HCT116 (cell line): ENCODE data around the gene SF3B4. TPM values are rescaled to one million over a fixed set of nuclear protein-coding genes. Genes with fewer than 3 reads are reported as not detected.
A peak's percentile ranks its signal among the peaks of the same experiment; 100 is the strongest.

Source experiments
- ATAC-seq: fragments of 200-7000 bp; cut with Tn5 transposase; 2 replicates; pipeline ENCODE4 v1.9.1; 2020; ENCODE audit warnings: mild to moderate bottlenecking, moderate library complexity
- BruUV-seq: library from RNA; stranded (reverse); fragments of 400-500 nt; replicated peaks from 2 replicates; lab custom pipeline; 2021; lab: Mats Ljungman, UMichigan
- CTCF ChIA-PET: fragments of 300-600 bp; sonication (Branson Sonifier 250); formaldehyde crosslinking; loops from one replicate; lab custom pipeline; 2021; ENCODE audit warnings: antibody characterized with exemption; lab: Charles Lee
- POLR2A ChIA-PET: fragments of 300-600, 350-600 bp; sonication (Branson Sonifier 250); formaldehyde crosslinking; loops from one replicate; lab custom pipeline; 2021; ENCODE audit warnings: antibody characterized with exemption; lab: Charles Lee
- RAD21 ChIA-PET, 2 experiments: fragments of 300-600 bp; sonication (Branson Sonifier 250); formaldehyde crosslinking; loops; one replicate each; lab custom pipeline; 2023; ENCODE audit warnings: low total read pairs in 2 of 2; ENCODE audit not compliant: uncharacterized antibody in 2 of 2, unreplicated experiment in 2 of 2, low non-redundant PET in 1 of 2; lab: Charles Lee
- DNase-seq: peaks from one replicate; pipeline ENCODE4 v3.0.0-alpha.2; 2010; ENCODE audit warnings: low read depth, low spot score
- H2AFZ ChIP-seq: fragments of 200-600 bp; shearing (Covaris generic), sonication (generic); 2 replicates; pipeline ENCODE4 v1.6.1; 2017; ENCODE audit warnings: low read depth, mixed run types, mixed read lengths, antibody characterized with exemption, low read length; ENCODE audit not compliant: poor library complexity, severe bottlenecking
- H3K27ac ChIP-seq: 2 replicates; pipeline ENCODE4 v1.5.1; 2012; ENCODE audit warnings: low read depth, low read length
- H3K27me3 ChIP-seq: fragments of 200-600 bp; sonication (generic); 2 replicates; pipeline ENCODE4 v1.6.1; 2016; ENCODE audit warnings: mixed run types, low read length, mixed read lengths; ENCODE audit not compliant: insufficient read depth
- H3K36me3 ChIP-seq, 2 experiments: fragments of 200-500 bp in 1 of 2; fragments of 200-600 bp in 1 of 2; sonication (Bioruptor generic) in 1 of 2; sonication (generic) in 1 of 2; 2 replicates each; pipeline versions ENCODE4 v1.5.1 to v1.6.1; 2014 to 2016; ENCODE audit warnings: low read length in 2 of 2, inconsistent platforms in 1 of 2, mixed read lengths in 1 of 2, mixed run types in 1 of 2; ENCODE audit not compliant: insufficient read depth in 2 of 2, control insufficient read depth in 1 of 2
- H3K4me1 ChIP-seq, 2 experiments: fragments of 200-600 bp in 1 of 2; sonication (generic) in 1 of 2; 2 replicates each; pipeline versions ENCODE4 v1.5.1 to v1.6.1; 2012 to 2017; ENCODE audit warnings: low read length in 2 of 2, inconsistent platforms in 1 of 2, mild to moderate bottlenecking in 1 of 2, mixed read lengths in 1 of 2, mixed run types in 1 of 2, moderate library complexity in 1 of 2; ENCODE audit not compliant: insufficient read depth in 2 of 2, control insufficient read depth in 1 of 2
- H3K4me2 ChIP-seq: fragments of 200-600 bp; sonication (generic); 2 replicates; pipeline ENCODE4 v1.6.1; 2017; ENCODE audit warnings: mixed run types, low read length, mixed read lengths
- H3K4me3 ChIP-seq, 2 experiments: fragments of 200-600 bp in 1 of 2; sonication (generic) in 1 of 2; replicated peaks in 1 of 2; 2 replicates each; pipeline ENCODE4 v1.5.1; 2011 to 2016; ENCODE audit warnings: low read length in 2 of 2, control low read depth in 1 of 2, low read depth in 1 of 2, mild to moderate bottlenecking in 1 of 2, mixed read lengths in 1 of 2, mixed run types in 1 of 2
- H3K79me2 ChIP-seq: fragments of 200-600 bp; sonication (generic); 2 replicates; pipeline ENCODE4 v1.6.1; 2017; ENCODE audit warnings: mild to moderate bottlenecking, mixed run types, low read length, moderate library complexity, mixed read lengths; ENCODE audit not compliant: insufficient read depth
- H3K9ac ChIP-seq: fragments of 200-600 bp; sonication (generic); 2 replicates; pipeline ENCODE4 v1.6.1; 2016; ENCODE audit warnings: low read length, mixed read lengths
- H3K9me2 ChIP-seq: fragments of 200-600 bp; sonication (generic), shearing (Covaris generic); 2 replicates; pipeline ENCODE4 v1.6.1; 2017; ENCODE audit warnings: mixed run types, mild to moderate bottlenecking, moderate library complexity; ENCODE audit not compliant: insufficient read depth
- H3K9me3 ChIP-seq, 2 experiments: fragments of 200-500 bp in 1 of 2; fragments of 200-600 bp in 1 of 2; sonication (Bioruptor generic) in 1 of 2; sonication (generic) in 1 of 2; 2 replicates each; pipeline ENCODE4 v1.6.1; 2014 to 2017; ENCODE audit warnings: low read length in 2 of 2, mixed read lengths in 2 of 2, inconsistent platforms in 1 of 2, low read depth in 1 of 2, mild to moderate bottlenecking in 1 of 2, mixed run types in 1 of 2, moderate library complexity in 1 of 2; ENCODE audit not compliant: control insufficient read depth in 1 of 2, insufficient read depth in 1 of 2
- H4K20me1 ChIP-seq: fragments of 200-600 bp; sonication (generic), shearing (Covaris generic); 2 replicates; pipeline ENCODE4 v1.6.1; 2017; ENCODE audit warnings: mixed run types, mild to moderate bottlenecking, moderate library complexity; ENCODE audit not compliant: insufficient read depth
- ATF3 ChIP-seq: IDR thresholded peaks from 2 replicates; pipeline ENCODE4 v1.6.1; 2012
- CBX3 ChIP-seq: IDR thresholded peaks from 2 replicates; pipeline ENCODE4 v1.6.1; 2012; ENCODE audit warnings: low read depth
- EGR1 ChIP-seq: IDR thresholded peaks from 2 replicates; pipeline ENCODE4 v1.6.1; 2012; ENCODE audit warnings: low read depth
- EZH2 ChIP-seq: fragments of 200-600 bp; sonication (generic); IDR thresholded peaks from 2 replicates; pipeline ENCODE4 v1.6.1; 2017; ENCODE audit warnings: antibody characterized with exemption, mixed run types
- EZH2phosphoT487 ChIP-seq: fragments of 200-600 bp; IDR thresholded peaks from 2 replicates; pipeline ENCODE4 v1.6.1; 2018; ENCODE audit warnings: antibody characterized with exemption, borderline replicate concordance
- FOSL1 ChIP-seq: IDR thresholded peaks from 2 replicates; pipeline ENCODE4 v1.6.1; 2012; ENCODE audit warnings: low read depth
- JUND ChIP-seq: IDR thresholded peaks from 2 replicates; pipeline ENCODE4 v1.6.1; 2012
- POLR2A ChIP-seq: IDR thresholded peaks from 2 replicates; pipeline ENCODE4 v1.7.0; 2011; ENCODE audit warnings: borderline replicate concordance; ENCODE audit not compliant: insufficient read depth, insufficient read length; ENCODE audit errors: extremely low read depth
- POLR2AphosphoS5 ChIP-seq: IDR thresholded peaks from 2 replicates; pipeline ENCODE4 v1.6.1; 2011; ENCODE audit warnings: mild to moderate bottlenecking, low read depth, low read length, moderate library complexity
- RAD21 ChIP-seq: IDR thresholded peaks from 2 replicates; pipeline ENCODE4 v1.6.1; 2012; ENCODE audit warnings: low read depth, mild to moderate bottlenecking
- SP1 ChIP-seq: IDR thresholded peaks from 2 replicates; pipeline ENCODE4 v1.6.1; 2012; ENCODE audit warnings: low read depth
- SRF ChIP-seq: IDR thresholded peaks from 2 replicates; pipeline ENCODE4 v1.6.1; 2012; ENCODE audit warnings: low read depth
- TCF7L2 ChIP-seq: IDR thresholded peaks from 2 replicates; pipeline ENCODE4 v1.7.0; 2011; ENCODE audit warnings: borderline replicate concordance, inconsistent platforms; ENCODE audit not compliant: insufficient read depth, insufficient read length; ENCODE audit errors: extremely low read depth
- YY1 ChIP-seq: IDR thresholded peaks from 2 replicates; pipeline ENCODE4 v1.6.1; 2011; ENCODE audit warnings: low read length, low read depth, moderate library complexity, mild to moderate bottlenecking; ENCODE audit not compliant: insufficient replicate concordance; ENCODE audit errors: extremely low read depth
- ZNF274 ChIP-seq: fragments of 200-500 bp; sonication (Bioruptor generic); IDR thresholded peaks from 2 replicates; pipeline ENCODE4 v1.6.1; 2014; ENCODE audit warnings: mild to moderate bottlenecking, low read depth, low read length, inconsistent platforms
- intact Hi-C: fragments of 100-400 bp; cut with micrococcal nuclease; formaldehyde crosslinking; loops from 2 replicates; pipeline ENCODE4 v1.10.0; 2022
- total RNA-seq: library from RNA; stranded (reverse); gene quantifications from one replicate; pipeline ENCODE4 v1.2.1, GENCODE V29; 2021; ENCODE audit not compliant: unreplicated experiment

SF3B4 gene
- total RNA-seq, 1 experiment from 2014 or later = 88.5 TPM

DNA sequence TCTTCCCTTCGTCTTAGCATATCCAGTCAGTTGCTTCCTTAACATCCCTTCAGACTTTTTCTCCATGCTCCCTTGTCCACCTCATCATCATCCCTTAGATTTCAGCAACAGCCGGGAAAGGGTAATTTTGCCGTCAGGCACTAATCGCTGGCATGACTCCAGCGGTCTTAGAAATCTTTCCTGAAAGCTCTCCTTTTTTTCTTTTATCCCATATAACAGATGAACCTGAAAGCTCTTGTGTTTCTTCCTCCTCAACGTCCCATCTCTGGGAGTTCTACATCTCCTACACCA lies 38.7 kb downstream of the SF3B4 start:
- Histone ChIP-seq H3K9ac (peak overlapping the region; percentile 87), H3K9me2 (no peaks in the 10 kb centered on the region), H3K4me2 (peak overlapping the region; percentile 91), H4K20me1 (no peaks in the 10 kb centered on the region), H3K9me3 (no peaks in the 10 kb centered on the region), H3K27ac (peak overlapping the region; percentile 100), H3K4me3 (peak overlapping the region; percentile 44 to 63), H3K4me1 (peaks cover 21 to 45% of the 10 kb centered on the region in 2 experiments), H2AFZ (no peak overlapping the region), H3K36me3 (no peaks in the 10 kb centered on the region), H3K27me3 (no peaks in the 10 kb centered on the region), H3K79me2 (no peaks in the 10 kb centered on the region)
- no peak for ATAC-seq
- POLR2A ChIA-PET = interaction anchor here (1.2 to 5.5 kb wide), 8 partner anchors 40 to 298 kb away, joined by 6 to 46 read pairs (median 22); partner anchors contain the start of genes MTMR11 and OTUD7B
- intact Hi-C loops = loop anchor here (1.0 kb wide), 3 partner anchors 38 to 298 kb away; partner anchors contain the start of gene SF3B4
- CTCF ChIA-PET = interaction anchor here (1.0 to 3.3 kb wide), 5 partner anchors 11 to 298 kb away, joined by 3 to 17 read pairs (median 8); partner anchors contain the start of gene BOLA1
- no TSS peak for BruUV-seq
- DNase-seq = no peak
- no peak for TF ChIP-seq FOSL1
- no peak for TF ChIP-seq ATF3
- no peak for TF ChIP-seq EZH2
- TF ChIP-seq JUND = no peak
- no peak for TF ChIP-seq TCF7L2
- no peak for TF ChIP-seq YY1
- TF ChIP-seq CBX3 = no peak
- TF ChIP-seq EZH2phosphoT487 = no peak
- TF ChIP-seq SP1 = no peak
- TF ChIP-seq RAD21 = no peak
- TF ChIP-seq POLR2A = no peak
- TF ChIP-seq EGR1 = no peak
- TF ChIP-seq SRF = no peak
- TF ChIP-seq ZNF274 = no peak
- no peak for TF ChIP-seq POLR2AphosphoS5
- RAD21 ChIA-PET = interaction anchor here (0.7 to 1.7 kb wide), 3 partner anchors 54 to 298 kb away, joined by 3 to 4 read pairs (median 4); no protein-coding TSS in a partner anchor
